ENCODE measurements around the gene DDX43. TPM values are rescaled to one million over a fixed set of nuclear protein-coding genes. Genes with fewer than 3 reads are reported as not detected.

DDX43 gene
- total RNA-seq, 4 donors from 2014 or later = 0.57 to 4.9 TPM; not detected in 2

- Histone ChIP-seq H3K27ac (no peak overlapping the region), H3K36me3 (no peaks in the 10 kb centered on the region), H3K4me1 (no peaks in the 10 kb centered on the region), H3K27me3 (no peaks in the 10 kb centered on the region), H3K9me3 (peaks cover 0 to 8% (median 0%) of the 10 kb centered on the region in 4 donors), H3K4me3 (no peak overlapping the region)
- no peak for DNase-seq
- no peak for TF ChIP-seq CTCF (IDR thresholded peaks at IDR 0.05)
- TF ChIP-seq POLR2A (IDR thresholded peaks at IDR 0.05) = no peak
Observed at GRCh38 chr6:73368675-73369074, 26.0 kb upstream of the DDX43 start.

- Histone ChIP-seq H3K27ac (no peak overlapping the region), H3K27me3 (no peaks in the 10 kb centered on the region), H3K36me3 (no peaks in the 10 kb centered on the region), H3K4me1 (no peaks in the 10 kb centered on the region), H3K9me3 (peaks cover 0 to 8% (median 0%) of the 10 kb centered on the region in 4 donors), H3K4me3 (no peak overlapping the region)
- TF ChIP-seq POLR2A (IDR thresholded peaks at IDR 0.05) = no peak
- TF ChIP-seq CTCF (IDR thresholded peaks at IDR 0.05) = no peak
- no peak for DNase-seq
Observed at GRCh38 chr6:73369157-73369556, 25.5 kb upstream of the DDX43 start.

GRCh38 chr6:73369563-73369962, 25.1 kb upstream of the DDX43 start, which contains the start of gene OOEP:
OOEP (minus strand) TSS chr6:73369897; CDS start chr6:73369792, 105 bp downstream.
- peaks cover 0 to 8% (median 0%) of the 10 kb centered on the region in 4 donors for H3K9me3 ChIP-seq
- no peak within 1 kb of the TSS for H3K27ac ChIP-seq
- no peak within 1 kb of the TSS for H3K4me3 ChIP-seq
- no peaks in the 10 kb centered on the region for H3K27me3 ChIP-seq
- no peaks in the 10 kb centered on the region for H3K4me1 ChIP-seq
- TF ChIP-seq CTCF (IDR thresholded peaks at IDR 0.05) = no peak
- no peak for TF ChIP-seq POLR2A (IDR thresholded peaks at IDR 0.05)
- DNase-seq = no peak
- no peaks in the 10 kb centered on the region for H3K36me3 ChIP-seq

DNA sequence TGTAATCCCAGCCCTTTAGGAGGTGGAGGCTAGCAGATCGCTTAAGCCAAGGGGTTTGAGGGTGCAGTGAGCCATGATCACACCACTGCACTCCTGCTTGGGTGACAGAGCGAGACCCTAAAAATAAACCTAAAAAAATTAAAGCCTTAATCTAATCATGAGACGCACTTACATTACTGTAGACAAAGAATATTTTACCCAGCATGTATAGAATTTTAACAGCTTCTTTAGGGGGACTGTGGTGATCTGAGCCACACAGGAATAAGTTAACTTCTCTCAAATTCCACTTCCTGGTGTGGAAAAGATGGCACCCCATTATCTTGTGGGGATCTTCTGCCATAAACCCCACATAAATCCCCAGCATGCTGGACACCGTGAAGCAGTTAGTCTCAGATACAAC, 22.6 kb upstream of the DDX43 start:
- H3K4me1 ChIP-seq = no peaks in the 10 kb centered on the region
- H3K36me3 ChIP-seq = no peaks in the 10 kb centered on the region
- TF ChIP-seq CTCF (IDR thresholded peaks at IDR 0.05) (no peak), POLR2A (IDR thresholded peaks at IDR 0.05) (no peak)
- H3K4me3 ChIP-seq = no peak overlapping the region
- peaks cover 0 to 8% (median 0%) of the 10 kb centered on the region in 4 donors for H3K9me3 ChIP-seq
- DNase-seq = no peak
- no peaks in the 10 kb centered on the region for H3K27me3 ChIP-seq
- no peak overlapping the region for H3K27ac ChIP-seq

GRCh38 chr6:73372516-73372915, 22.1 kb upstream of the DDX43 start:
- TF ChIP-seq CTCF (IDR thresholded peaks at IDR 0.05) = no peak
- TF ChIP-seq POLR2A (IDR thresholded peaks at IDR 0.05) = no peak

GRCh38 chr6:73375216-73375615, 19.4 kb upstream of the DDX43 start:
- no peaks in the 10 kb centered on the region for H3K36me3 ChIP-seq
- no peaks in the 10 kb centered on the region for H3K4me1 ChIP-seq
- no peak for TF ChIP-seq CTCF (IDR thresholded peaks at IDR 0.05)
- TF ChIP-seq POLR2A (IDR thresholded peaks at IDR 0.05) = no peak
- H3K9me3 ChIP-seq = peaks cover 0 to 8% (median 0%) of the 10 kb centered on the region in 4 donors
- no peak overlapping the region for H3K27ac ChIP-seq
- no peak overlapping the region for H3K4me3 ChIP-seq
- DNase-seq = no peak
- H3K27me3 ChIP-seq = no peaks in the 10 kb centered on the region

More at GRCh38 chr6:73372516-73372915, 22.1 kb upstream of the DDX43 start:
- H3K27ac ChIP-seq = no peak overlapping the region
- H3K9me3 ChIP-seq = peaks cover 0 to 8% (median 0%) of the 10 kb centered on the region in 4 donors
- H3K4me3 ChIP-seq = no peak overlapping the region
- no peaks in the 10 kb centered on the region for H3K4me1 ChIP-seq
- no peaks in the 10 kb centered on the region for H3K27me3 ChIP-seq
- no peak for DNase-seq
- H3K36me3 ChIP-seq = no peaks in the 10 kb centered on the region
